Activated T-helper 1 cell treated with Interleukin-2 at 50 U/mL for 16 hours (primary cell): Measurements from ENCODE around the gene C2orf80.
"Not testable (repeated sequence)": the region's sequence is repeated elsewhere in the genome, so short reads cannot be mapped to it uniquely, and the experiment has no call there.

Experiments used
- DNase-seq: peaks from one replicate; pipeline ENCODE4 v3.0.0-alpha.2; 2020; ENCODE audit warnings: low read depth

Gene C2orf80

DNA sequence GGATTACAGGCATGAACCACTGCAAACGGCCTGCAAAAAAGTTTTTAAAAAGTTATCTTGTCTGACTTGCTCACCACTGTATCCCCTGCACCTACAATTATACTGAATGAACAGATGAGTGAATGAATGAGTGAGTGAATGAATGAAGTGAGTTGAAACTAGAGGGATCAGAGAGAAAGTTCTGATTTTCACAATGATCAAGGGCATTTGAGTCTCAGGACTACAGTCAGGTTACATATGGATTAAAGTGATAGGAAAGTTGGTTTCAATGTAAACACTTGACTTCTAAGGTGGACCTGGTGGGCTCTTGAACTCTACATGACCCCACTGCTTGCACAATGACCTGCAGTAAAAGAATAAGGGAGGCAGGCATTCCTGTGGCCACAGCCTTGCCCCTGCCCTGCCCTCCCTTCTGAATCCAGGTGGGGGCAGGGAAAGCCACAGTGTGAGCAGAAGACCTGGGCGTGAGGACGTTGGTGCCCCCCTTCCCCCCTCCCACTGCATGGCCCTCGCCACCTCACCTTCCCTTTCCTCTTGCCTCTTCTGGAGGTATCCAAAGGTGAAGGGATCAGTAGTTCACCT, 10.7 kb downstream of the C2orf80 start:
- DNase-seq: no peak

- no peak for DNase-seq
Measured at GRCh38 chr2:208175840-208176153, 14.0 kb downstream of the C2orf80 start.

- peak; percentile 25 for DNase-seq
Measured at GRCh38 chr2:208175069-208175839, 14.6 kb downstream of the C2orf80 start.

- no peak for DNase-seq
Measured at GRCh38 chr2:208174144-208174543, 15.7 kb downstream of the C2orf80 start.

GRCh38 chr2:208172125-208172524, 17.7 kb downstream of the C2orf80 start:
- no peak for DNase-seq

DNA sequence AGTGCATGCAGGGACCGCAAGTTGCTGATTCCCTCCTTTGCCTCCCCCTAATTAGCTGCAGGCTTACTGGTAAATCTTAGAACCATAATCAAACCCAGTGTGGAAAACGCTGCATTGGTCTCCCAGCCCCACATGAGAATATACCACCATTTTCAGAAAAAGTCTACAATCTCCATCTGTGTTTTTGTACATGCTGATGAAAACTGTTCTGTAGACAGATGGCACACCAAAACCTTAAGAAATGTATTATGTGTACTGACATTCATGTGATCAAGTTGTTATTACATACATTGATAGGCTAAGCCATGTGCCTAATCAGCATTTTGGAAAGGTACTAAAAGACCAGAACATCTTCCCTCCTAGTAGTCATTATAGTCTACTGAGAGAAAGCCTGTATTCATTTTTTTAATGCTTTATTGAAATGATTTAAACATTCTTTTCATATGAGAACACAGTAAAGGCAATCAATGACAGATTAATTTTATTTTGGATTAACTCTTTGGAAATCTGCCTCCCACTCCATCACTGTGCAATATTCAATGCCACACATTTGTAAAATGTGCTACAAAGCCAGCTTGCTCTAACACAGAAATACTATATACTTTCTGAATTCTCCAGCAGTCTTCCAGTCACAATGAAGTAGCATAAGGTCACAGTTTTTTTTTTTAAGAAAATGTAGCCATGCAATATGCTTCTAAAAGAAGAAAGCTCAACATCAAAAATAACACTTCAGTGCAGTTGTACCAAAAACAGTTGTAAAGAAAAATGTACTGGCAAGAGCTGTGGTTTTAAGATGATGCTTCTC, 24.7 kb downstream of the C2orf80 start:
- no peak for DNase-seq

DNA sequence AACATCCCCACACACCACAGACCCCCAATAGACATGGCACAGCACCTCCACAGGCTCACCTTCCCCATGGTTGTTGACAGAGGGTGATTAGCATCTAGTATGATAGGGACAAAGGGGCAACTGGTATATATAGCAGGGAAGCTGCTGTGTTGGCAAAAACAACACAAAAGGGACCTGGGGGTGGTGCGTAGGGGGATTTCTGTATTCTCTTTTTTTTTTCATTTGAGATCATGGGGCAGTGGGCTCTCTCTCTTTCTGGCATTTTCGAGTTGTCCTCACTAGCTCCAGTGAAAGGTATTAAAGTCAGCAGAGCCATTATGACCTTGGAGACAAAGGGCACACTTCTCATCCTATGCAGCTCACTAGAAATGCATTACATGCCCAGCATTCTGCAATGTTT, 26.3 kb downstream of the C2orf80 start, which contains the start of gene CRYGA:
Gene CRYGA, minus strand, starts transcription at position 101 of the 400 bp plus-strand sequence. Its CDS starts 33 bp downstream, at position 68.
- no peak for DNase-seq

- no peak for DNase-seq
Measured at GRCh38 chr2:208156439-208156838, 33.4 kb downstream of the C2orf80 start.

DNA sequence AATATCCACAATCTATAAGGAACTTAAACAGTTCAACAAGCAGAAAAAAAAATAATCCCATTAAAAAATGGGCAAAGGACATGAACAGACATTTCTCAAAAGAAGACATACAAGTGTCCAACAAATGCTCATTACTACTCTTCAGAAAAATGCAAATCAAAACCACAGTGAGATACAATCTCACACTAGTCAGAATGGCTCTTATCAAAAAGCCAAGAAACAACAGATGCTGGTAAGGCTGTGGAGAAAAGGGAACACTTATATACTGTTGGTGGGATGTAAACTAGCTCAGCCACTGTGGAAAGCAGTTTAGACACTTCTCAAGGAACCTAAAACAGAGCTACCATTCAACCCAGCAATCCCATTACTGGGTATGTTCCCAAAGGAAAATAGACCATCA, 36.7 kb downstream of the C2orf80 start:
- no peak for DNase-seq

DNA sequence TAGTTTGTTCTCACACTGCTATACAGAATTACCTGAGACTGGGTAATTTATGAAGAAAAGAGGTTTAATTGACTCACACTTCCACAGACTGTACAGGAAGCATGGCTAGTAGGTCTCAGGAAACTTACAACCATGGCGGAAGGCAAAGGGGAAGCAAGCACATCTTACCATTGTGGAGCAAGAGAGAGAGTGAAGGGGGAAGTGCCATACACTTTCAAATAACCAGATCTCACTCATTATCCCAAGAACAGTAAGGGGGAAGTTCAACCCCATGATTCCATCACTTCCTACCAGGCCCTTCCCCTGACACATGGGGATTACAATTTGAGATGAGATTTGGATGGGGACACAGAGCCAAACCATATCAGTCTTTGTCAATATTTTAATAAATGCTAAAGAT, 38.9 kb downstream of the C2orf80 start:
- no peak for DNase-seq

DNA sequence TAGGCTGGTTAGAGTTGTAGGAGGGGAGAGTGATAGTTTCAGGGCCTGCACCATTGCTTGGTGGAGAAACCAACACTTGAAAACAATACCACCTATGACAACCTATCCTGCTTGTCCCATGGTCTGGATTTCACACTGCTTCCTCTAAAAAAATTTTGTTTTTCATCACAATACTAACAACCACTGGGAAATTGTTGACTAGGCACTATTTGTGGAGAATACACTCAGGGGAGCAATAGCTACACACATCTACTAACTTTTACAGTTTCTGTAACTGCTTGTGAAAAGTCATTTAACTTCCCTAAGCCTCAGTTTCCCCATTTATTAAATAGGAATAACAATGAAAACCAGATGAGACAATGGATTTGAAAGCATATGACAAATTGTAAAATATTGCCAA, 39.7 kb downstream of the C2orf80 start:
- DNase-seq: no peak

DNA sequence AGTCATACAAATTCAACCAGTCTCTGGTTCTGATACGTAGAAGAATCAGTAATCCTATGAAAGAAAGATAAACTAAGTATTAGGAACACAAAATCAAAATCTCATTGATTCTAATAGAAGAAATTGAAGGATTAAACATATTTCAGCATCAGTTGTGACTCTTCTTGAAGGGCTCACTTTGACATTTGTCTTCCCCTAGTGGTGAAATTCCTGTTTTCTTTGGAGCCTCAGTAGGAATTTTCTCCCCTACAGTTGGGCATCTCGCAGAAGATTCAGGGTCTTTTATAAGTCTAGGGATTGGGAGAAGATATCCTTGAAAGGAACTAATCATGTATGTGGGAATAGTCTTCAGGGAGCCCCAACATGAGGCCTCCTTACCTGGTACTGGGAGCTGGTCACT, 41.0 kb downstream of the C2orf80 start:
- no peak for DNase-seq

GRCh38 chr2:208147759-208148158, 42.1 kb downstream of the C2orf80 start:
- DNase-seq: no peak

- DNase-seq: no peak
Measured at GRCh38 chr2:208147008-208147407, 42.8 kb downstream of the C2orf80 start.

- DNase-seq: no peak
Measured at GRCh38 chr2:208146006-208146405, 43.8 kb downstream of the C2orf80 start, which contains the start of gene CRYGB. TSS of gene CRYGB (minus strand) at chr2:208146158. CDS start at chr2:208146120, 38 bp downstream.

- DNase-seq: no peak
Measured at GRCh38 chr2:208142925-208143799, 46.7 kb downstream of the C2orf80 start.

DNA sequence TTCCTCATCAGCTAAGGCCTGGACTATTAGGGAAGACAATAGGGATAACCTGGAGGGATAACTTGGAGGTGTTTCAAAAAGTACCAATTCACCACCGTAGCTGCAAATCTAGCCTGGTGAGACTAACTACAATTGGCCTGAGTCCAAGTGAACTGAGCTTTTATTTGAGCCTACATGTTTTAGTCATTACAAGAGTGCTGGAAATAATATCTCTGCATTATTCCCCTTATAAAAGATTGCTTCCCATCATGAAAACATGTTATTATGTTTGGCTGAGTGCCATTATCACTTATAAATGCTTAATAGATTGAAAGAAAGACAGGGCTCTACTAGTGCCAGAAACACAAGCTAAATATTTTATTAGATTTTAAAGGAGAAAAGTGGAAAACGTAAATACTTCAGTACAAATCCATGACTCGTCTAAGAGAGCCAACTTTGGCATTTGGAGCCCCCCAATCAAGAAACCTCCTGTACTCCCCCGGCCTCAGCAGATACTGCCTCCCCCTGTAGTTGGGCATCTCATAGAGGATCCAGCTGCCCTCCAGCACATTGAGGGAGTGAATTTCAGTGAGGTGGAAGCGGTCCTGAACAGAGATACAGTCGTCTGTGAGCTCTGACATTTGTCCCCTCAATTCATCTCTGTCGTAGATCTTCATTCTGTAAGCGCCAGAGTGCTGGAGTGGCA, 47.4 kb downstream of the C2orf80 start:
- no peak for DNase-seq

DNA sequence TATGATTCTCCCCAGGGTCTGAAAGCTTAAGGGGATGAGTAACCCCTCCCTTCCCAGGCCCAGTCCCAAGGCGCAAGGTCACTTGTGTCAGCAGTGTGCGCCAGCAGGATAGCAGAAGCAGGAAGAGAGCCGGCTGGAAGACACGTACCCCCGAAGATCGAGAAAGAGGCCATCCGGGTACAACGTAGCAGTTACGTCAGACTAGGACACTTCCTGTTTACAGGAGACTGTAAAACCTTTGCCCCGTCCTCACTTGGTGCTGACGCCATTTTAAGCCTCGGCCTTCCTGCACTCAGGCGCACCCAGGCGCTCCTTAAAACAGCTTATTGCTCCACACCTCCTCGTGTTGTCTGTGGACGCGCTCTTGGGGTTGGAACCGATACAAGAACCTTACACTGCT, 50.4 kb downstream of the C2orf80 start:
- DNase-seq: no peak

DNA sequence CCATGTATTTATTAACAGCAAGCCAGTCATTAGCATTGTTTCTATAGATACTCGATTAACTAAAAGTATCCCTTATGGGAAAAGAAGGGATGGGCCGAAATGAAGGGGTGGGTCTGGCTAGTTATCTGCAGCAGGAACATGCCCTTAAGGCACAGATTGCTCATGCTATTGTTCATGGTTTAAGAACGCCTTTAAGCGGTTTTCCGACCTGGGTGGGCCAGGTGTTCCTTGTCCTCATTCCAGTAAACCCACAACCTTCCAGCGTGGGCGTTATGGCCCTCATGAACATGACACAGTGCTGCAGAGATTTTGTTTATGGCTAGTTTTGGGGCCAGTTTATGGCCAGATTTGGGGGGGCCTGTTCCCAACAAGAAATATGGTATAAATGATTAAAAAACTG, 51.5 kb downstream of the C2orf80 start:
- DNase-seq: not testable (repeated sequence)

DNA sequence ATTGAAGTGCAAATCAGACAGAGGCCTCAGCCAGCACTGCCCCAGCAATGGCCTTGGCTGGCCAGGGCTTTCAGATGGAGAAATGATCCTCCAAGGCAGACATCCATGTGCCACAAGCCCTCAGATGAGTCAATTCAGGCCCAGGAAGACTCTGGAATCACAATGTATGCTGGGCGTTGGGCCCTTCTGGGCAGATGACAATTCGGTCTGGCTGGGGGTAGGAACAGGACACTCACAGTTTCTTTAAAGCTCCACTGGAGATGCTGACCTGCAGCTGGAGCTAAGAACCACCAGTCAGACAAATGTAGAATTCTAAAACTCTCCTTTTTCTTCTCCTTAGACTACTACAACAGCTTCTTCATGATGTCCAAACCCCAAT, 53.1 kb downstream of the C2orf80 start:
- DNase-seq: no peak
